Measurements from ENCODE around the gene ANKRD13D.

Gene ANKRD13D

GRCh38 chr11:67262731-67263675 is 26.1 kb upstream of the ANKRD13D start:
- DNase-seq: peak; percentile 74

GRCh38 chr11:67264260-67264659 is 24.8 kb upstream of the ANKRD13D start:
- no peak for DNase-seq

GRCh38 chr11:67264877-67265632 is 24.0 kb upstream of the ANKRD13D start:
- peak; percentile 17 for DNase-seq

GRCh38 chr11:67265633-67266448 is 23.3 kb upstream of the ANKRD13D start:
- peak; percentile 85 for DNase-seq

- no peak for DNase-seq
These were observed 22.5 kb upstream of the ANKRD13D start, which contains the start of gene GRK2 for GRCh38 chr11:67266449-67267187. GRK2 (plus strand) TSS chr11:67266473; CDS start chr11:67266700, 227 bp downstream.

- DNase-seq: peak; percentile 62
These were observed 21.7 kb upstream of the ANKRD13D start for GRCh38 chr11:67267188-67268080.

- peak; percentile 65 for DNase-seq
These were observed 20.8 kb upstream of the ANKRD13D start for GRCh38 chr11:67268081-67268961.

GRCh38 chr11:67268962-67269268 is 20.2 kb upstream of the ANKRD13D start:
- no peak for DNase-seq

GRCh38 chr11:67269401-67270255 is 19.5 kb upstream of the ANKRD13D start:
- DNase-seq: peak; percentile 33

GRCh38 chr11:67270256-67271204 is 18.6 kb upstream of the ANKRD13D start:
- DNase-seq: peak; percentile 40

GRCh38 chr11:67271205-67271540 is 17.9 kb upstream of the ANKRD13D start:
- DNase-seq: no peak

GRCh38 chr11:67271541-67272284 is 17.4 kb upstream of the ANKRD13D start:
- DNase-seq: peak; percentile 63

GRCh38 chr11:67272327-67273259 is 16.5 kb upstream of the ANKRD13D start:
- peak; percentile 45 for DNase-seq

GRCh38 chr11:67273260-67273990 is 15.7 kb upstream of the ANKRD13D start:
- DNase-seq: peak; percentile 32
